ENCODE results near the gene CSE1L.

- TF ChIP-seq CTCF (IDR thresholded peaks at IDR 0.05; ENCODE audit: insufficient read depth, low read length, poor library complexity, severe bottlenecking) = no peak
- TF ChIP-seq EZH2phosphoT487 (conservative IDR thresholded peaks at IDR 0.05; ENCODE audit: low read length) = no peak
Measured at GRCh38 chr20:49123982-49124381, 77.9 kb downstream of the CSE1L start.
